ENCODE data around the gene DEFB108B.
A peak's percentile ranks its signal among the peaks of the same experiment; 100 is the strongest.
"Not testable (repeated sequence)": the region's sequence is repeated elsewhere in the genome, so short reads cannot be mapped to it uniquely, and the experiment has no call there.

Gene DEFB108B, protein sequence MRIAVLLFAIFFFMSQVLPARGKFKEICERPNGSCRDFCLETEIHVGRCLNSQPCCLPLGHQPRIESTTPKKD

DNA sequence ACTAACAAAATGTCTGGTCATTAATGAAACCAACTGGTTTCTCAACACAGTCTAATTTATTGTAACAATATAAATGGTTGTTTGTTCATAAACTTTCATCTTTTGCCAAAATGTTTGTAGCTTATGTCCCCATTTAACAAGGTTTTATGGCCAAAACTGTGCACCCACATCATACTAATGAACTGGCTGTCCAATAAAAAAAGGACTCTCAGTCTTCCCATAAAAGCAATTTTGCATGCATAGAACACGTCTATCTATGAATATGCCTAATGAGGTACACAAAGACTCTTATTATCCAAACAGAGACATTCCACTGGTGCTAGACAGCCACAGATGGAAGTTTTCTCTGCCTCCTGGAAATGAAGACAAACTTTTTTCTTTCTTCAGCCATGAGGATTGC, at the start of gene DEFB108B:
TSS of gene DEFB108B (plus strand) at position 390 of the 400 bp plus-strand sequence. CDS start at position 390, 0 bp downstream.
- DNase-seq, ATAC-seq: not testable (repeated sequence)

- ATAC-seq = peak; percentile 16
- DNase-seq = not testable (repeated sequence)
These were observed 46.7 kb upstream of the DEFB108B start for GRCh38 chr11:71786114-71786847.

DNA sequence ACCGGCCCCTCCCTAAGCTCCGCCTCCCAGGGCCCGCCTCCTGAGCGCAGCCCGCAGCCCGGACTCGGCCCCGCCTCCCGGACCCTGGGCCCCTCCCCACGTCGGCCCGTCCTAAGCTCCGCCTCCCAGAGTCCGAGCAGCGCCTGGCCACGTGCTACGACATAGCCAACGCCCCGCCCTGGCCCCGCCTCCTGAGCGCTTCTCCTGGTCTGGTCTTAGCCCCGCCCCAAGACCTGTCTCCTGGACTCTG, 46.2 kb upstream of the DEFB108B start:
- ATAC-seq (peak; percentile 96), DNase-seq (peak; percentile 99)

- DNase-seq = peak; percentile 97
- peak; percentile 98 for ATAC-seq
These were observed 45.7 kb upstream of the DEFB108B start for GRCh38 chr11:71787098-71787823.

DNA sequence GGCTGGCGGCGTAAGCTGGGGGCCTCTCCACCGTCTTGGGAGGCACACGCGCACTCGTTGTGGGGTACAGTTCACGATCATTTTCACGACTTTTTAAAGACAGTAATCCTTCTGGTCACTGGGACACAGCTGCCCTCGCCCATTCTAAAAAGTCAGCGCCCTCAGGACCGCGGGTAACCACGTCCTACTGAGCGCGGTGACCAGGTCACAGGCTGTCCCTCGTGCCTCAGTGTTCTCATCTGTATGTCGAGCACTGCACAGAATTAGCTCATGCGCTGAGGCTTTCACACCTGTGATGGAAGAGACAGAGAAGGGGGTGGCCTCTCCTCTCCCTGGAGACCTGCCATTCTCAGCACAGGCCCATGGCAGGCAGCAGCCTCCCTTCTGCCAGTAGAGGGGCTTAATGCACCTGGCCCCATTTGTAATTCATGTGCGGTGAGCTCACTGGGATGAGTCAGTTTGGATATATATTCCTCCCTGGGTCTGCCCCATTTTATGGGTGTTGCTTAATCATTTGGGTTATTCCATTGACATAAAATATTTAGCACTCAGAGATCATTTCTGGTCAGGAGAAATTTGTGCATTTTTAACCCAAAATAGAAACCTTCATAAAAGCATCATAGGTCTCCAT, 45.1 kb upstream of the DEFB108B start:
- ATAC-seq = not testable (repeated sequence)
- DNase-seq = peak; percentile 46

DNA sequence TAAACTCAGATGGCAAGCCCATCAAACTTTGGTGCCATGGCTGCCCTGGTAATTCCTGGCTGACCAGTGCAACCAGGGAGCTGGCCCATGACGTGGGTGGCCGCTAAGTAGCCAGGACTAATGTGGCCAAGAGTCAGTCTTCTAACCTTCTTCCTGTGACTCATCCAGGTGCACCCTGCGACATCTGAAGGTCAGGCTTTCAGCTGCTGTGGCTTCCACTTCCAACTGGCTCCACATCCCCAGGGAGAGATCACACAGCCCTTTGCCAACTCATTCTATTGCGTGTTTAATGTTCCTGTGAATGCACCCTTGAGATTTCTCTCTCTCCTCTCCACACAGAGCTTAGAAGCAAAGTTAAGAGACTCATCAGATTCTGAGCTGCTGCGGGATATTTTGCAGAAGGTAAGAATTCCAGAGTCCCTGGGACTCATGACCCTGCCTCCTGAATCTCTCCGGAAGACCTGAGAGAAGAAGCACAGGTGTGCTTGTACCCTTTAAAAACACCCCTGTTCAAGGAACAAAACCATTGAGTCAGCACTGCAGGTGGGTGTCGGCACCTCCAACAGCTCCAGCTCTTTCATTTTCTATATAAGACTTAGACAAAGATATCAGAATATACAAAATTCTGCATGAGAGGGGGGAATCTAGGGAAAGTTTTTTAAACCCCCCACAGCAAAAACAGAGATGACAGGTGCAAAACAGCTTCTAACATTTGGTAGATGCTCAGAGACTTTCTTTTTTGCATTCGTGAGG, 43.4 kb upstream of the DEFB108B start:
- not testable (repeated sequence) for DNase-seq, ATAC-seq

DNA sequence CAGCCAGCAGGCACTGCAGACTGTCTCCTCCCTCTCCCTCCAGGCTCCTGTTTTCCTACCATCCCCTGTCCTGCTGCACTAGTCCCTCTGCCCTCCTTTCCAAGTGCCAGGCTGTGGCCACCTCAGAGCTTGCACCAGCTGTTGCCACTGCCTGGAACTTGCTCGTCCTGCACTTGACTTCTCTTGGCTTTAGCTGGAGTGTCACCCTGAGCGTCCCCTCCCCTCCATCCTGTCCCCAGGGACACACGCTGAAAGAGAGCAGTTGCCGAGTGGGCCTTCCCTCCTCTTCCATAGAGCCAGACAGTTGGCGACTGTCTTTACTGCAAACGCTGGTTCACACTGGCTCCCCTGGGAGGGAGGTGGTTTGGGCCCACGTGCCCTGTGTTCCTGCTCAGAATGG, 41.9 kb upstream of the DEFB108B start:
- not testable (repeated sequence) for ATAC-seq, DNase-seq

GRCh38 chr11:71792621-71793235, 40.3 kb upstream of the DEFB108B start:
- DNase-seq = peak; percentile 41
- ATAC-seq = not testable (repeated sequence)

GRCh38 chr11:71794386-71795040, 38.5 kb upstream of the DEFB108B start:
- not testable (repeated sequence) for ATAC-seq, DNase-seq

DNA sequence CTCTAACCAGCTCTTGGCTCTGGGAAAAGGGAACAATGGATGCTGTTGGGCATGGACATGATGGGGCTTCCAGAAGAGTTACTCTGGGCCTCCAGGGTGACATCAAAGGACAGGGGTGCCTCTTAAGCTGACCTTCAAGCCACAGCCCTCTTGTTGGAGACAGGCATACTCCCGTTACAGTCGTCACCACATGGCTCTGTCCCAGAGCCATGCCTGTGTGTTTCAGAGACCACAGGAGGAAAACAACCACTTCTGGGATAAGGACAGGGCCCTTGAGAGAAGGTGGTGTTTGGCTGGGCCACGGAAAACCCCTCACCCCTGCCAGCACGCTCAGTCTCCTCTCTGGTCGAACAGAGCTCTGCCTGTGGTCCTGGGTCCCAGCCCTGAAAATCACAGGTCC, 37.8 kb upstream of the DEFB108B start:
- not testable (repeated sequence) for DNase-seq, ATAC-seq

- not testable (repeated sequence) for ATAC-seq, DNase-seq
These were observed 37.0 kb upstream of the DEFB108B start for GRCh38 chr11:71796016-71796415.

- not testable (repeated sequence) for DNase-seq, ATAC-seq
These were observed 36.2 kb upstream of the DEFB108B start for GRCh38 chr11:71796781-71797180.

- not testable (repeated sequence) for ATAC-seq, DNase-seq
These were observed 33.4 kb upstream of the DEFB108B start for GRCh38 chr11:71799556-71800128.

DNA sequence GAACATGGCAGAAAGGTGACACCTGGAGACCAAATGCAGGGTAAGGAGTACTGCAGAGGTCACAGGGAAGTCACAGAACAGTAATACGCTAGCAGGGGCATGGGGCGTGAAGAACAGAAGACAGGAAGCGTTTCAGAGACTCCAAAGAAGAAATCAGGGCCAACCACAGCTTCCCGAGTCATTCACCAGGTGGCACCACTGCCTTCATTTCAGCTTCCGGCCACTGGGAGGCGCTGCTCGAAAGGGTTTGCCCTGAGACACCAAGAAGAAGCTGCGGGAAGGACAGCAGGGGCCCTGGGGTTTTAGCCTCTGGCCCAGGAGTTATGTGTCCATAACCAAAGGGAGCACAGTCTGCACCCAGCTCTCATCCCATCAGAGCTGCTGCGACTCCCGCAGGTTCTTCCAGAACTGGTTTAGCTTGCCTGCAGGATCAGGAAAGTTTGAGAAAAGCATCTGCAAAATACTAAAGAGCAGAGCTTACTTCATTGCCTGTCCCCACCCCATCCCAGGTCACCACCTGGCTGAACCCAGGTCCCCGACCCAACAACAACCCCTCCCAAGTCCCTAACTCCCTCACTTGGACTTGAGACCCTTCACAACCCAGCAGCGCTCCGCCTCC, 32.6 kb upstream of the DEFB108B start:
- not testable (repeated sequence) for ATAC-seq
- peak; percentile 88 for DNase-seq

DNA sequence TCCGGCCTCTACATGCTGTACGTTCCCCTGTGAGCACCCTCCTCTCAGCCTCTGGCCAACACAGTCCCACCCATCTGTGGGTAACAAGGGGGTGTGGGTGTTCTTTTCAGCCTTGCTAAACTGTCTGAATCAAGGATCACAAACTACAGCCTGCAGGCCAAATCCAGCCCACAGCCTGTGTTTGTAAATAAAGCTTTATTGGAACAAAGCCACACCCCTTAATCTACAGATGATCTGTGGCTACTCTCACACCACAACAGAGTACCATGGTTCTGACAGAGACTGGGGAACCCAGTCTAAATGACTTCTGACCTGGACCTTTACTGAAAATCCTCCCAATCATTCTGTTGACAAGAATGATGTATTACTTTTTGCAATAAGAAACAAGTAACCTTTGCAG, 32.0 kb upstream of the DEFB108B start:
- not testable (repeated sequence) for DNase-seq, ATAC-seq

- ATAC-seq, DNase-seq: not testable (repeated sequence)
These were observed 30.1 kb upstream of the DEFB108B start for GRCh38 chr11:71802874-71803273.

DNA sequence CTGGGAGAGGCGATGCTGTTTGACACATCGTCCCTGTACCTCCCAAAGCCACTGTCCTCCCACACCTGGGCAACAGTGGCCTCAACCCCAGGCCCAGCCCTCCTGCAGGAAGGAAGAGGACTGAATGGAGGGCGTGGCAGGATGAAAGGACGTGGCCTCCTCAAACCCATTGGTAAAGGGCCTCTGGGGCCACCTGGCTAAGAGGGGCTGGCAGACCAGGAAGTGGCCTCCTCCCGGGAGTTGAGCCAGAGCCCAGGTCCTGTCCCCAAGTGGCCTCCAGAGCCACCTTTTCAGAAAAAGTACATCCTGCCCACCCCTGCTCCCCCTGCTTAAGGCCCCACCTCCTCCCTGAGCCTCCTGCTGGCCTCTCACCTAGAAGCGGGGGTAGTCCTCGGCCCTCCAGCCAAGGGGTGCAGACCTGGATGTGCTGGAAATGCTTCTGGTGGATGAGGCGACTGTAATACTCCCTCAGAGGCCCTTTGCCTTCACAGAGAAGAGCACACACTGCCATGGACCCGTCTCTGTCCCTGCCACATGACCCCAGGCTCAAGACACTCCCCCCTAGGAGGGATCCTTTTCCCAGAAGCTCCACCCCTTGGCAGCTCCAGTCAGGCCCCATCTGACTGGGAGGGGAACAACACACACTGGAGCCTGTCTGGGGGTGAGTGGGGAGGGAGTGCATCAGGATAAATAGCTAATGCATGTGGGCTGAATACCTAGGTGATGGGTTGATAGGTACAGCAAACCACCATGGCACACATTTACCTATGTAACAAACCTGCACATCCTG, 28.6 kb upstream of the DEFB108B start:
- DNase-seq, ATAC-seq: not testable (repeated sequence)

GRCh38 chr11:71812529-71812928, 20.5 kb upstream of the DEFB108B start:
- not testable (repeated sequence) for DNase-seq

More at GRCh38 chr11:71812529-71812928, 20.5 kb upstream of the DEFB108B start:
- ATAC-seq = not testable (repeated sequence)
